Skin of body (tissue), 2 donors: ENCODE data around the gene NSMCE4A. TPM values are rescaled to one million over a fixed set of nuclear protein-coding genes. Genes with fewer than 3 reads are reported as not detected.
"Not testable (repeated sequence)": the region's sequence is repeated elsewhere in the genome, so short reads cannot be mapped to it uniquely, and the experiment has no call there.

Source experiments
- DNase-seq: peaks from one replicate; lab custom pipeline; 2025; lab: John Stamatoyannopoulos, UW
- total RNA-seq: library from RNA; depleted of rRNA; stranded (reverse); fragments of >200 nt; gene quantifications from one replicate; pipeline ENCODE4 v1.2.3, GENCODE V29; 2014

Gene NSMCE4A
- total RNA-seq, 1 donor from 2014 or later = 53.3 TPM

DNA sequence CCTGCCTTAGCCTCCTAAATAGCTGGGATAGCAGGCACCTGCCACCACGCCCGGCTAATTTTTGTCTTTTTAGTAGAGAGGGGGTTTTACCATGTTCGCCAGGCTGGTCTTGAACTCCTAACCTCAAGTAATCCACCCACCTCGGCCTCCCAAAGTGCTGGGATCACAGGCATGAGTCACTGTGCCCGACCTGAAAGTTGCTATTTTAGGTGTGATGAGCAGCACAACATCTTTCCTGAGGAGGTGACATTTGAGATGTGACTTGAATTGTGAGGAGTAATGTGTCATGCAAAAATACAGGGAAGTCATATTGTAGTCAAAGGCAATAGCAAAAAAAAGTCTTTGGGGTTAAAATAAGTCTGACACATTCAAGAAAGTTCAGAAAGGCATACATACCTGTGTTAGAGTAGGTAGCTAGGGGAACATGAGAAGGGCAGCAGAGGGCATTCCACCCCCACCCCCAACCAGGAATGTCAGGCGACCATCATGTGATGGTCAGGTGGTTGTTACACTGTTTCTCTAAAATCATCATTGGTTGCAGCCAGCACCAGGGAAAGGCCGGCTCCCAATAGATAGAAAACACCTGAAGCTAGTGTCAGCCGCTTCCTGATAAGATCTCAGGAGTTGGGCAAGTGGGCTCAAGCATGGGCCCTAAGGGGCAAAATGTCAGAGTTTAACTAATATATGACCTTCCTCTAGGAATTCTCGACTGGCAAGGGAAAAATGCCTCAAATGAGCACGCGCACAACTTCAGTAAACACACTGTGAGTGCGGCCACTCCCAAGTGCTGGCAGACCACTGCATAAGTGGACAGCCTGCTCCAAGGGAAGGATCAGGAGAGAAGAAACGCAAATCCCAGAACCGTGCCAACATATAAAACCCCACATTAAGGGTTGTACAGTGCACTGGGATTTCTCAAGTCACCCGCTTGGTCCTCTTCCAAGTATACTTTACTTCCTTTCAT, 13.6 kb upstream of the NSMCE4A start, which contains the start of gene TACC2:
Gene TACC2 (plus strand): TSS at position 803 of the 964 bp plus-strand sequence. CDS start 32,819 bp downstream, outside the sequence.
- no peak for DNase-seq

DNA sequence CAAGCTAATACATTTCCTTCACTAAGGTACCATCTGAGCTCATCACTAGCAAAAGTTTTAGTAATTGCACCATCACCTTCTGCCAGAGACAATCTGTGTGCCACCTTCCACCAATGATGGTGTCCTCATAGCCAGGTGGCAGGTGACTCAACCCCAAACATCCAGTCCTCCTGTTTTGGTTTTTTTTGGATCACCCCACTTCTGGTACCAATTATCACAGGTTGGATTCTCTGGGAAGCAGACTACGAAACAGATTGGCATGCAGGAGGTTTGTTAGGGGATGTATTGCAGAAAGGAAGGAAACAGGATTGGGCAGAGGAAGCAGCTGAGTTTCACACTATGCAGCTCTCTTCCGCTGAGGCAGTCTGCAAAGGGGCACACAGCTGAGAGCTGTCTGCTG, 9.4 kb upstream of the NSMCE4A start:
- DNase-seq = no peak

DNA sequence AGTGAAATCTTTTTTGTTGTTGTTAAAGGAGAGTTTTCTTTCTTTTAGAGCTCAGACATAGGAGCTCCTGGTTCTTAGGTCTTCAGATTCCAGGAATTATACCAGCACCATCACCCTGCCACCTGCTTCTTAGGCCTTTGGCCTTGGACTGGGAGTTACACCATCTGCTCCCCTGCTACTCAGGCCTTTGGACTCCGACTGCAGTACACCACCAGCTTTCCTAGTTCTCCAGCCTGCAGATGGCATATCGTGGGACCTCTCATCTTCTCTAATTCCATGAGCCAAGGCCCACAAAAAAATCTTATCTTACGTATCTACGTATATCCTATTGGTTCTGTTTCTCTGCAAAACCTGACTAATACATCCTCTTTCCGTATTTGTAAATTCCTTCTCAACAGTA, 8.8 kb upstream of the NSMCE4A start:
- DNase-seq = no peak

DNA sequence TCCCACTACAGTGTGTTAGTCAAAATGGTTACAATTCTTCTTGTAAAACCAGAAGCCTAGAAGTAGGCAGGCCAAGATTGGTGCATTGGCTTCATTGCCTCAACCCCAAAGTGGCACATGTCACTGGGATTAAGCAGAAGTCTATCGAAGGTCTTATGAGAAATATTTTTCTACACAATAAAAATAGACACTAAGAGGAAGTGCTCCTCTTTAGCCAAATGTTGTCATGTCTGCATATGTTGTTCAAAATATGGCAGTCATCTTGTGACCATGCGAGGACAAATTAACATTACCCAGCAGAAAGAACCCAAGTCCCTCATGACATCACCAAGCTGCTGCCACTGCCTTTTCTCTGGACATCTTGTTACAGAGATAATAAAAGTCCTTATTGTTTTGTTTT, 6.3 kb upstream of the NSMCE4A start:
- no peak for DNase-seq

DNA sequence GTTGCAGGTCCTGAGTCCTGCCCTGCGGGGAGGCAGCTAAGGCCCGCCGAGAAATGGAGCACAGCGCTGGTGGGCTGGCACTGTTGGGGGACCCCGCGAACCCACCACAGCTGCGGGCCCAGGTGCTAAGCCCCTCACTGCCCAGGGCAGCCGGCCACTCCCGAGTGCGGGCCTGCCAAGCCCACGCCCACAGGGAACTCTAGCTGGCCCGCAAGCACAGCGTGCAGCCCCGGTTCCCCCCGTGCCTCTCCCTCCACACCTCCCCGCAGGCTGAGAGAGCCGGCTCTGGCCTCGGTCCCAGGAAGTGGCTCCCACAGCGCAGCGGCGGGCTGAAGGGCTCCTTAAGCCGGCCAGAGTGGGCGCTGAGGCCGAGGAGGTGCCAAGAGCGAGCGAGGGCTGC, 3.5 kb upstream of the NSMCE4A start:
- no peak for DNase-seq

DNA sequence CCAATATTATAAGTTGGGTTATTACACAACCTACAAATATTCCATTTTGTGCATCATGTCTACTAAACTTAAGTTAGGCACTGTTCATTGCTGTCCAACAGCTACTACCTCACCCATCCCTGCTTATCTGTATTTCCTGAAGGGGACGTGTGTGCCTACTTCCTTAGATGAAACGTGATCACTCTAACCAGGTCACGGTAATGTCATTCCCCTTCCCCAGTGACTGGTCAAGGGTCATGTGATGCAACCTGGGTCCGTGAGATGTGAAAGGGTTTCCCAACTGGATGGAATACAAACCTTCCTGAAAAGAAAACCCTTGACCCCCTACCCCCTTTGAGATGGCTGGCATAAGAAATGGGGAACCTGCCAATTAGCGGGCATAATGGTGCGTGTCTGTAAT, 1.6 kb upstream of the NSMCE4A start:
- no peak for DNase-seq

DNA sequence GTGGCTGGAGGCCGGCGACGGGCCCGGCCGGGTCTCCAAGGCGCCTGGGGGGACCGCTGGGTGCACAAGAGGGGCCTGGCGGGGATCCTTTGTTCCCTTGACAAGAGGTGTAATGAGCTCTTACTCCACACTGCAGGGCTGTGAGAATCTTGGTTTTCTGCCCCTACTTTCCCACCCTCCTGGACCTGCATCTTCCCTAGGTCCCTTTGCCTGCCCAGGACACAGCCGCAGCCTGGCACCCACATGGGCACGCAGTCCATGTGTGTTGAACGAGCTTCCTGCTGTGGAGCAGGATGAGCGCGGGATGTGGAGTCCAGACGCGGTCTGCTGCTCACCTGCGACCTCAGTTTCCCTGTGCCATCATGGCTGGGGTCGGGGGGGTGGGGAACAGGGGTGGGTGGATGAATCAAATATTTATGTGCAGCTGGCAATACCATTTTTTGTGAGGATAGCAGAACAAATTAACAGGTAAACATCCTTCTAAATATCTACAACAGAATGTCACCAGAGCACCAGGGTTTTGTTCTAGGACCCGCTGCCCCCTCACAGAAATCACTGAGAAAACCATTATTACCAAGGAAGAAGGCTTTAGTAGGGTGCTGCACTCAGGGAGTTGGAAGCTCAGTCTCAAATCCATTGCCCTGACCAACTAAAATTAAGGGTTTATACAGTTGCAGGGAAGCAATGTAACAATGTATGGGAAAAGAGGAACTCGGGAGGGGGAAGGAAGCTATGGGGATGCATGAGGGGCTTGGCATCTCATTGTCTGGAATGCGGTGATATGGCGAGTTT, 474 bp upstream of the NSMCE4A start:
- DNase-seq = no peak

DNA sequence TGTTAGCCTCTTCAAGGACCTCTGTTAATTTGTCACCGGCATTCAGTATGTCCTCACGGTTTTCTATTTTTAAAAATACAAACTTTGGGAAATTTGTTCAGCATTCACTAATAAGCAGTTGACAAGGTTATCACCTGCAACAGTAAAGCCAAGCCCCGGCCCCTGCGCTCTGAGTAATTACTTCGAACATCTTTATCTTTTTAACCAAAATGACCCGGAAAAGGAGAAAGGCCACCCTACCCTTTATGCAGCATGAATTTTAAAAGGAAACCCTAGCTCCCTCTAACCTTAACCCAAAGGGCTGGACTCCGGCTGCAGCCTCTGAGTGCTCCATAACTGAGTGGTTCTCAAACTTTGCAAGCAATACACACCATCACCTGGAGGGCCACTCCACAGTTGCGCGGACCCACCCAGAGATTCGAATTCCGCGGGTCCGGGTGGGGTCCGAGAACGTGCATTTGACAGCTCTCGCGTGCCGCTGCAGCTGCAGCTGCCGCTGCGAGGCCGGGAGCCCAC, 940 bp downstream of the NSMCE4A start:
- no peak for DNase-seq

DNA sequence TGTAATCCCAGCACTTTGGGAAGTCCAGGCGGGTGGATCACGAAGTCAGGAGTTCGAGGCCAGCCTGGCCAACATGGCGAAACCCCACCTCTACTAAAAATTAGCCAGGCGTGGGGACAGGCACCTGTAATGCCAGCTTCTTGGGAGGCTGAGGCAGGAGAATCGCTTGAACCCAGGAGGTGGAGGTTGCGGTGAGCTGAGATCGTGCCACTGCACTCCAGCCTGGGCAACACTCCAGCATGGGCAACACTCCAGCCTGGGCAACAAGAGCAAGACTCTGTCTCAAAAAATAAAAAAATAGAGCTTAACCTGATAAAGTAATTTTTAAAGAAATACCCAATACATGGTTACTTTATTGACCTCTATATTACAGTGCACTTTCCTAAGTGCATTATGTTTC, 5.9 kb downstream of the NSMCE4A start:
- not testable (repeated sequence) for DNase-seq

DNA sequence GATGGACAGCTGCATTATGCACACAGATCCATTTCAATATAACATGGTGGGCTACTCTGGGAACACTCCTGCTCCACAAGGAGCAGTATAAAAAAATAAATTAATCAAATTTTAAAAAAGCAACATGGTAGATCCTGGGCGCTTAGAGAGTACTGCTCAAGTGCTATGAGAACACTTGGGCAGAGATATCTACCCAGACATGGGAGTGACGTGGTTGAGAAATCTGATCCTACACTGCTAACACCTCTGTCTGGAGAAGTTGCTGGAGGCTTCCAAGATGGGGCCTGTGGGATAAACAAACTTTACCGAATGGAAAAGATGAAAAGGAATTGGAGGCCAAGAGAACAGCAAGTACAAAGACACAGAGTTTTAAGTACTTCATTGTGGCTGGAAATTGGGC, 9.0 kb downstream of the NSMCE4A start:
- DNase-seq = no peak

DNA sequence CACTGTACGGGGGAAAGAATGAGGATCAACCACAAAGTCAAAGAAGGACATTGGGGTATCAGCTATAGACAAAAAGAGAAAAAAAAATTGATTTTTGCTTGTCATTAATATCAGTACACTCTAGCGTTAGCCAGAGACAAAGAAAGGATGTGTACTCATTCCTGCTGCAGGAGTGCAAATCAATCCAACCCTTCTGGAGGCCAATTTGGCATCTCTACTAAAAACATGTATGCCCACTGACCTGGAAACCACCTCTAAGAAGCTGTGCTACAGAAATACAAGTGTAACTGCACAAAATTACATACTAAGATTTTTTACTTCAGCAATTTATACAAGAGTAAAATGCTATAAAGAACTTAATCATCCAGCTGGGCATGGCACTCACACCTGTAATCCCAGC, 13.6 kb downstream of the NSMCE4A start:
- DNase-seq = no peak

DNA sequence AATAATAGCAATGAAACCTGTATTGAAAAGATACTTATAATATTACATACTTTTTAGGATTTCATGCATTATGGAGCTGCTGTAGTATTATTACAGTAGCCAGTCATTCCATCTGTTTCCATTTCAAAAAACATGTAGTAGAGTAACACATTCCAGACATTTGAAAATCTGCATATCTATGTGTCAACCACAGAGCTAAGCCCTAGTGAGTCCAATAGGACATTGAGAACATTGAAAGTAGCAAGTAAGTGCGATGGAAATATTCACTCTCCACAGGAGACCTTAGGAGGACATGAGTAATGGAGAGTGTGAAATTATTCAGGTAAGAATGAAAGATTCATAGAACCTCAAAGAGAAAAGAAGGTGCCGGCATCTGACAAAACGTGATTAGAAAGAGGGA, 15.3 kb downstream of the NSMCE4A start:
- no peak for DNase-seq

DNA sequence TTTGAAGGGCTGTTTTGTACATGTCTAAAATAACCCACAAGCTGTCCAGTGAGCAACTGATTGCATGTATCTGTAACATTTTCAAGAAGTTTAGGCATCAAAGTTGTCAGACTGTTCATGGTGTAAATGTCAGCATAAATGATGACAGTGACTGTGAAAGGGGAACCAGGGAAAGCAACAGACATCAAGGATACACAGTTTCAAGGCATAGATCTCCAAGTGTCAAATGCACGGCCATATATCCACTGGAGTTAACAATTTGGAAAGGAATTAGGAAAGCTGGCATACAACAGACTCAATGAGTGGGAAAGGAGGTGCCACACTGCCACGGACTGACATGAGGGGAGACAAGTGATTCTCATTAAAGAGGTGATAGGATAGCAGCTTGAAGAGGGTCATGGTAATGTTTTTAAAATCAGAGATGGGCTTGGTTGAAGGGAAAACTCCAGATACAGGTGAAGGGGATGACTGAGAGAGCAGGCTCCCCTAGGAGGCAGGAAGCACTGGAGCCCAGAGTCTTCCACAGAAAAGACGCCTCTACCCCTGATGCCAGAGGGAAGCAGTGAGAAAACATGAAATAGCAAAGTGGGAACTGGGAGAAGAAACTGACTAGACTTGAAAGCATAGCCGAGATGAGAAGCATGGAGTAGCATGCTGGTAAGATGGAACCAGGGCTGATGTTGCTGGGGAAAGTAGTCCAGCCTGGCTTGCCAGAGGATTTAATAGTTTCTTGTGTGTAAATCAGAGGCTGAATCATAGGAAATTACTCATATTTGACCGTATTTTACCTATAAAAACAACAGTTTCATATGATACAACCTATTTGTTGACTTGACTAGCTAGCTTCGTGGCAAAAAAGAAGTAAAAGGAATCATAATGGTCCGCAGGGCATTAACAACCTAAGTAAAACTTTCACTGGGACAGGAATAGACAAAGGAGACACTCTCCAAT, 18.6 kb downstream of the NSMCE4A start:
- no peak for DNase-seq

DNA sequence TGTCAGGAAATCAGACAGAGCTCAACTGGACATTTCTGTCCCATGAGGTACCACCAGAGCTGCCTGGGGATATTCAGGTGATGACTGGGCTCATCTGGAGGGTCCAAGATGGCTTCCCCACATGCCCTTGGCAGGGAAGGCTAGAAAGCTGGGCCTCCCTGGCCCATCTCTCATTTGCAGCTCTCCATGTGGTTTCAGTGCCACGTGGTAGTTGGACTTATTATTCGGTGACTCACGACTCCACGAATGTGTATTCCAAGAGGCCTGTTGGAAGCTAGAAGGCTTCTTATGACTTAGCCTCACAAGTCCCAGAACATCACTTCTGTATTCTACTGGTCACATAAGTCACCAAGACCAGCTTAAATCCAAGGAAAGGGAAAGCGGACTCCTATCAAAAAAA, 22.8 kb downstream of the NSMCE4A start:
- no peak for DNase-seq

DNA sequence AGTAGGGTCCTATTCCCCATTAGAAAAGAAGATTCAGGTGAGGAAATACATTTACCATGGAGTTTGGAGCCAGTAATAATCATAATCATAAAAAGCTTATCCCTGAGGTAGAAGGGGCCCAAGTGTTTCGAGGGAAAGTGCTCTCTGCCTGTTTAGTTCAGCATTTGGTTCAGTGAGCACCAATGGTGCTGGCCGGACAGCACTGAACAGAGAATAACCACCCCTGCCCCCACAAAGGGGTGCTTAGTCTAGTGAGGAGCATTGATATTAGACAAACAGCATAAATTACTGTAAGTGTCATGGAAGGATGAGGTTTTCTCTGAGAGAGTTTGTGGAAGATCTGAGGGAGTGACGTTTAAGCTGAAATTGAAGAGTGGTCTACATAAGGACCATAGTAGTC, 25.6 kb downstream of the NSMCE4A start:
- no peak for DNase-seq

DNA sequence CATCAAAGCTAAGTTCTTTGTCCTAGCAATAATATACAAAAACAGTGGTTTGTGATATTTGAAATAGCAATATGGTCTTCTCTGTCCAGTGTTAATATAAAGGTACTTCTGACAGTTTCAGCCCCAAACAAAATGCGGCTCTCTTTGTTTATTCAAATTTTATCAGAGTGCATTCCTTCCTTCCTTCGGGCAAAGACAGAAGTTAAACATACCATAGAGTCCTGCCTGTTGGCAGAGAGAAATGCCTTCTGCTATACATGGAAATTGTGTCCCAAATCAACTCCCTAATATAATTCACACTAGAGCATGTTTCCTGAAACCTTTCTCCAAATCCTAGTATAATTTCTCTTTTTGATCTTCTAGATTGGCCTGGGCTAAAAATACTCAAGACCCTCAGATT, 26.0 kb downstream of the NSMCE4A start:
- DNase-seq = no peak

DNA sequence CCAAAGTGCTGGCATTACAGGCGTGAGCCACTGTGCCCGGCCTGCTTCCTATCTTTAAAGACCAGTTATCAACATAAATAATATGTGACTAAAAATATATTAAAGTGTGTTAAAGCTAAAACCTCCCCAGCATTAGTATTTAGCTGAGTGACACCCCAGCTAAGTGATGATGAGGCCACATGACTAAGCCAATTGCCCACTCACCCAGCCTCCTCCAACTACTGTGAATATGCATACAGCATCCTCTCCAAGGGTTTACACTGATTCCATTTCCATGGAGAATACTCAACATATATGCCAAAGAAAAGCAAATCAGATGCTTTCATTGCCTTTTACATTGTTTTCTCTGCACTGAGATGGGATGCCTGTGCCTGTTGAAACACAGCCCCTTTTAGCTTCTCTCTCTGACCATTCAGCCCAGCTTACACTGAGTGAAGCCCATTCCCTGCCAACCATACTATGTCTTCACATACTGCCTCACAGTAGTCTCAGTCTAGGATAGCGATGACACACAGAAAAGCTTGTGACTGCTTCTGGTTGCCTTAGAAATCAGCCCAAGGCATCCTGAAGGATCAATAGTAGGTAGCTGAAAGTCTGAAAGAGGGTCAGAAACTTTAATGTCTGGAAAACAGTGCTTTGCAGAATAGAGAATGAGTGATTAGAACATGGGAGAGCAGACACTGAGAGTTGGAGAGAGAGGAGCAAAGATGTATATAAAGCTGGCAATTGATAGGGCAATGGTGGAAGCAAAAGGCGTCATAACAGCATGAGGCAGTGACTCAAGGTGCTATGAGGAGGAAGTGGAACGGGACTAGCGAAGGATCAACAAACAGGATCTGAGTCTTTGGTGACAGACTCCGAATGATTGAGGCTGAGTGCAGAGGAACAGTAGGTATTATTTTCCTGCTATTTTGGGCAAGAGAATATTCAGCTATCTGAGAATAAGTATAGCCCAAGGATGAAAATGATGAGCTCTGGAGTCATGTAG, 27.4 kb downstream of the NSMCE4A start:
- DNase-seq = no peak

DNA sequence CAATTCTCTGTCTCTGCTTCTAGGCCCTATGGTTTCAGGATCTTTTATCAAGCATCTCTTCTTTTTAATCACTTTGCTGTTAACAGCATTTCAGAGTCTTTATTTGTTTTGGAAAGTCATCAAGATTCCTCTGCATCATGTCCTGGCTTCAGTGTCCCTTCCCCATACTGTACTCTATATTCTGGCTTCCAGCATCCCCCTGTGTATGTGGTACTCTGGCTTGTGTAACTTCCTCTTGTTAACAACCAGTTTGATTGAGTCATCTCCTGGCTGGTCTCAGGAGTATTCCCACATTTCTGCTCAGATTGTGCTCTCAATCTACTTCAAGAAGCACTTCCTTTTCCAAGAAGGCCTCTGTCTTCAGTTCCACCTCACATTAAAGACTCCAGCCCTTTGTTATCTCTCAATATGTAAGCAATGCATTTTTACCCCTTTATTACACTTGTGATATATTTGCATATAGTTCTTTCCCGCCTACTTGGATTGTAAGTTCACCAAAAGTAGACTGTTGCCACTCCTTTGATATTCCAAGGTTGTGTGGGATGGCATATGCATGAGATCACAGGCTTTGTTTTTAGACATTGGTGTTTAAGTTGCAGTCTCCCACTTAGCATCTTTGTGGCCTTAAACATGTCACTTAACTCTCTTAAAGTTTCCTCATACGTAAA, 32.1 kb downstream of the NSMCE4A start:
- peak; percentile 82 for DNase-seq

DNA sequence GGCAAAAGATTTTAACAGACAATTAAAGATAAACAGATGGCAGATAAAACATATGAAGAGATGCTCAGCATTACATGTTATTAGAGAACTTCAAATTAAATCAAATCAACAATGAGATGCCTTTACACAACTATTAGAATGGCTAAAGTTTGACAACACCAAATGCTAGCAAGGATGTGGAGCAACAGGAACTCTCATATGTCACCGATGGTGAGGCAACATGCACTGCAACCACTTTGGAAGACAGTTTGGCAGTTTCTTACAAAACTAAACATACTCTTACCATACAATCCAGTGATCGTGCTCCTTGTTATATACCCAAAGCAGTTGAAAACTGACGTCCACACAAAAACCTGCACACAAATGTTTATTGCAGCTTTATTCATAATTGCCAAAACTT, 33.5 kb downstream of the NSMCE4A start:
- no peak for DNase-seq
